HG03097 (cell line): ENCODE measurements around the gene BEND3.
A peak's percentile ranks its signal among the peaks of the same experiment; 100 is the strongest.
"Not testable (repeated sequence)": the region's sequence is repeated elsewhere in the genome, so short reads cannot be mapped to it uniquely, and the experiment has no call there.

Experiments used
- ATAC-seq: cut with Tn5 transposase; IDR thresholded peaks from one replicate; pipeline ENCODE4 v1.9.1; 2021; ENCODE audit not compliant: unreplicated experiment, low FRiP score

The BEND3 gene

GRCh38 chr6:107114926-107115694 lies at the start of gene BEND3:
TSS of gene BEND3 (minus strand) at chr6:107115515. CDS start at chr6:107099285, 16,230 bp downstream.
- ATAC-seq: peak; percentile 26

GRCh38 chr6:107164299-107164698 lies 49.0 kb upstream of the BEND3 start:
- not testable (repeated sequence) for ATAC-seq

- no peak for ATAC-seq
Observed at GRCh38 chr6:107161521-107161920, 46.2 kb upstream of the BEND3 start.

DNA sequence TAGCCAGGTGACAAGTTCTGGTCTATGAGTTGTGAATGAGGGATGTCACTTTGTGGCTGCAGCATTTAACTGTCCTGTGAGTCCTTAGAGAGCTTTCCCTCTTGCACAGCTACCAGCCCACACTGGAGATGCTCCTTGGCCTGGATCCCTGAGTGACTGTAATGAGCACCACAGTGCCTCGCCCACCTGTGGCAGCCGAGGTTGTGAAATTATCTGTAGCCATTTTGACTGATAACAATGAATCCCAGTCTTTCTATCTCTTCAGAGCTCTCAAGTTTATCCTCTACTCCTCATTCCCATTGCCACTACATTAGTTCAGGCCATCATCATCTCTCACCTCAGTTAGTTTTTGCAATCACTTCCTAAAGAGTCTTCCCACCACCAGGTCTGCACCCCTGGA lies 41.3 kb upstream of the BEND3 start:
- ATAC-seq: no peak

- no peak for ATAC-seq
Observed at GRCh38 chr6:107154801-107155160, 39.5 kb upstream of the BEND3 start.

DNA sequence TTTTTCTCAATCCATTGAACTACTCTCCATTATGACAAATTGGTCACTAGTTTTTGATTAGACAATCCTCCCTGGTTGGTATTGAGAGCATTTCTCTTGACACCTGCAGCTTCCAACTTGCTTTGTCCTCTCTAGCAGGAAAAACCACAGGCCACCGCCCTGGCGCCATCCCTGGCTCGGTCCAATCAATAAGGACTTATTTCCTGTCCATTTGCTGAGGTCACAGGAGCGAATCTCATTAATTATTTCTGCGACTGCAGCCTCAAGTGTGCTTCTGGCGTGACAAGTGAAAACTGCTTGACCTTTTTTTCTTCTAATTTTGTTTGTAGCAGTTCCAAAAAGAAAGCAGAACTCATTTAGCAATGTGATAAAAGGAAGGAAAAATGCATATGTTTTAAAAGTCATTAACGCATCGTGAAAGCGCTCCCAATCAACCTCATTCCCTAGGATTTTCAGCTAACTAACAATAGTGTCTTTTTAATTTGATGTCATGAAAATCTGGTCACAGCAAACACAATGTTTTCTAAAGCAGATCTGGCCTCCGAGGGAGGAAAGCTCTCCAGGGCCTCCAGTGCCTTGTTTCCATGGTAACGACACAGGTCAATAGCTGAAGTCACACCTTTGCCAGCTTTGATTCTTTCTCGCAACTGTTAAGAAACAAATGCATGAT lies 39.0 kb upstream of the BEND3 start:
- no peak for ATAC-seq

- no peak for ATAC-seq
Observed at GRCh38 chr6:107152638-107153430, 37.5 kb upstream of the BEND3 start.

DNA sequence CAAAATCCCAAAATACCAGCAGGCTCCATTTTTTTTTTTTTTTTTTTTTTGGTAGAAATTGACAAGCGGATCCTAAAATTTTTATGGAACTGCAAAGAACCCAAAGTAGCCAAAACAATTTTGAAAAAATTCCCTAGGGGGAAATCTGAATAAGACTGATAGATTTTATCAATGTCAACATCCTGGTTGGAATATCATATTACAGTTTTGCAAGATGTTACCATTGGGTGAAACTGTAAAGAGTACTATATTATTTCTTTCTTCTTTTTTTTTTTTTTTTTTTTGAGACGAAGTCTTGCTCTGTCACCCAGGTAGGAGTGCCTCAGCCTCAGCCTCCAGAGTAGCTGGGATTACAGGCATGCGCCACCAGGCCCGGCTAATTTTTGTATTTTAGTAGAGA lies 29.4 kb upstream of the BEND3 start:
- no peak for ATAC-seq

DNA sequence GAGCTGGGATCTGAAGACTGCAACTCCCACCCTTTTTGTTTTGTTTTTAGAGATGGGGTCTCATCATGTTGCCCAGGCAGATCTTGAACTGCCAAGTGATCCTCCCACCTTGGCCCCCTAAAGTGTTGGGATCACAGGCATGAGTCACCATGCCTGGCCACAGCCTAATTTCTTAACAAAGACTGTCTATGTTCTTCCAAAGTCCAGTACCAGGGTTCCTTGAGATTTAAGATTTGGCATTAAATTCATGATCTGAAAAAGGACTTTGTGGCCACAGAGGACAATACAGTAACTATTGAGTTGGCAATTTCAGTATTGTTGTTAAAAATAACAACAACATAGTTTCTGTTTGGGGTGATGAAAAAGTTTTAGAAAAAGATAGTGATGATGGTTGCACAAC lies 28.7 kb upstream of the BEND3 start:
- no peak for ATAC-seq

GRCh38 chr6:107140581-107140980 lies 25.3 kb upstream of the BEND3 start:
- ATAC-seq: no peak

GRCh38 chr6:107136324-107136723 lies 21.0 kb upstream of the BEND3 start:
- not testable (repeated sequence) for ATAC-seq

GRCh38 chr6:107135048-107135680 lies 19.8 kb upstream of the BEND3 start:
- not testable (repeated sequence) for ATAC-seq

DNA sequence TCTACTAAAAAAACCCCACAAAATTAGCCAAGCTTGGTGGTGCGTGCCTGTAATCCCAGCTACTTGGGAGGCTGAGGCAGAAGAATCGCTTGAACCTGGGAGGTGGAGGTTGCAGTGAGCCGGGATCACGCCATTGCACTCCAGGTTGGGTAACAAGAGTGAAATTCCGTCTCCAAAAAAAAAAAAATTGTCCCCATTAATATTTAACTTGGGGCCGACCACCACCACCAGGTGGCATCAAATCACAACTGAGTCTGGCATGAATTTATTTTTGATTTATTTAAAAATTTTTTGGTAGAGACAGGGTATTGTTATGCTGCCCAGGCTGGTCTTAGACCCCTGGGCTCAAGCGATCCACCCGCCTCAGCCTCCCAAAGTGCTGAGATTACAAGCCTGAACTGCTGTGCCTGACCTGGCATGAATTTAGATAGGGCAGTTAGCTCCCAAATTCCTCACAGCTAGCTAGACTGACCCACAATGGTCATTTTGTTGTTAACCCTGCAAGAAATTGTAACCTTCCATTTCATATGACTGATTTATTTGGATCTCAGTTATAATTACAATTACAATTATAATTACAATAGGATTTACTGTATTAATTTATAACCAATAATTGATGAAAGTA lies 17.1 kb upstream of the BEND3 start:
- ATAC-seq: no peak

DNA sequence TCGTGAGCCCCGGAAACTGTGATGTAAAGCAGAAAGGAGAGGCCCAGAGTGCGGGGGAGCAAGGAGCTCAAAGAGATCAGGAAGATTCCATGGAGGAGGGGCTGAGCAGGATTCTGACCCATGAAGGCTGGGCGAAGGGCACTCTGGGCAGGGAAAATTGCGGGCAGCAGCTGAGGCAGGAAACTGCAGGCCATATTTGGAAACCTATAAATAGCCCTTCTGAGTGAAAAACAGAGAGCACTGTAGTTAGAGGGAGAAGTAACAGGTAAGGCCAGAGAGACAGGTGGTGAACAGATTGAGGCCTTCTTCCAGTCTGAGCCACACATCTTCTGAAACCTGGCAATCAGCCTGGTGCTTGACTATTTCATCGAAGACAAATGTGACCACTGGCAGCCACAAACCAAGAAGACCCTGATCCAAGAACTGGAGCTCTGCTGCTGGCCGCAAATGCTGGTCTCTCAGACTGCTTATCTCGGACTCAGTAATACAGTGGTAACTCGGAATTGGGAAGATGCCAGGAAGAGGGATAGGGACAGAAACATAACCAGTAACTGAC lies 14.1 kb upstream of the BEND3 start:
- ATAC-seq: no peak

DNA sequence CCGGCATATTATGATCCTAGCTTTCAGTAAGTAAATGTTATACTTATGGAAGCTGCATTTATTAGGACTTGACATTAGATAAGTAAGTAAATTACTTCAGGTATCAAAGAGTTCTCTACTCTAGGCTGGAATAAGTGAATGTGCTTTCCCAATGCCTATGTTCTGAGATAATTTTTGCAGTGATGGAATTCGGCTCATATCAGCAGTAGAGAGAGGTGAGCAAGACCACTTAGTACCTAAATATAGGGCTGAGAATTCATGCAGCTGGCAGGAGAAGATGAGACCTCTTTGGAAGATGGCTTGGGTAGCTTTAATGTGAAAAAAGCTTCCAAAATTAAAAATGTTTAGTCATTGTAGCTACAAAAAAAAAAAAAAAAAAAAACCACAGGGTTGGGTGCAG lies 13.3 kb upstream of the BEND3 start:
- ATAC-seq: no peak

GRCh38 chr6:107128175-107128574 lies 12.9 kb upstream of the BEND3 start:
- ATAC-seq: no peak

GRCh38 chr6:107125771-107126170 lies 10.5 kb upstream of the BEND3 start:
- ATAC-seq: no peak

GRCh38 chr6:107124934-107125348 lies 9.6 kb upstream of the BEND3 start:
- no peak for ATAC-seq

GRCh38 chr6:107123501-107123900 lies 8.2 kb upstream of the BEND3 start:
- ATAC-seq: no peak

GRCh38 chr6:107122748-107123147 lies 7.4 kb upstream of the BEND3 start:
- no peak for ATAC-seq
